Measurements from ENCODE around the gene FGFBP2.

Gene FGFBP2

DNA sequence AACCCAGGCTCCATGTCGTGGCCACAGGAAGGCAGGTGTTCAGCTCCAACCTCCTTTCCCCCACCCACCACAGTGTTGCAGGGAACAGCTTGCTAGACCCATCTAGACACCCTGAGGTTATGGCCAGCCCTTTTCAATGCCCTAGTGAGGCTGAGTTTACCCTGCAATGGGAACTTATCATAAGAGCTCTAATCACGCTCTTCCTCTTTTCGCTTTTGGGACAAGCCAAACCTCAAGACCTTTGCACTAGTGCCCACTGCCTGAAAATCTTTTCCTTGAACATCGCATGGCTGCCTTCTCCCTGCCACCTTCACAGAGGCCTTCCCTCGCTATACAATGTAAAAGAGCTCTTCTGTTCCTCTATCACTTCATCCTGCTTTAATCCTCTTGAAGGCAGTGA lies 2.4 kb upstream of the FGFBP2 start:
- no peak for DNase-seq

DNA sequence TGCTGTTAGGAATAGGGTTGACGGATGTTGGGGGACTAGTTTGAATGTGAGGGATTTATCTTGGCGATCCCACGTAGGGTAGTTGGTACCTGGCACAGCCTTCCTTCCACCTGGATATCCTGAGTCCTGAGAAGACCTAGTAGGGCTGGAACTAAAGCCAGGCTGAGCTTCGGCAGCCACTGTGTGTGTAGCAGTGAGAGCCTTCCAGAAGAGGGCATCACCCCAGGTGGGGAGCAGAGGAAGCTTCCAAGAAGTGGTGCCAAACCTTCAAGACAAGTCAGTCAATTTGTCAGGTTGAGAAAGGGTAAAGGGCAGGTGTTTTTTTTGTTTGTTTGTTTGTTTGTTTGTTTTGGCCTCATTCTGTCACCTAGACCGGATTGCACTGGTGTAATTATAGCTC lies 1.2 kb upstream of the FGFBP2 start:
- no peak for DNase-seq

DNA sequence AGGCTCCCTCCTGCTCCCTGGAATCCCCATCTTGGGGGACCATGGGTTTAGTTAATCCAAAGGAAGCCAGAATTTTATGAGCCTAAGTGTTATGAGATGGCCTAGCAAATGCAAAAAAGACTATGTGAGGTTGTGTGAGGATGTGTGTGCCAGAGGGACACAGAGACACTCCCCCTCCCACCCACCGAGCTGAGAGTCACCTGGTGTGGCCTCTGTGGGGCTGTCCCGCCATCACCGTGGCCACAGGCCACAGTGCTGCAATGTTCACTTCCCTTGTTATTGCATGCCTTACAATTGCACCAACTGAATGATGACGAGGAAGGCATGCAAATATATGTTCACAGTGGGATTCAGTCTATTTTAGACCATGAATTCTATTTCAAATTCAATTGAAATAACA lies 601 bp upstream of the FGFBP2 start:
- no peak for DNase-seq

DNA sequence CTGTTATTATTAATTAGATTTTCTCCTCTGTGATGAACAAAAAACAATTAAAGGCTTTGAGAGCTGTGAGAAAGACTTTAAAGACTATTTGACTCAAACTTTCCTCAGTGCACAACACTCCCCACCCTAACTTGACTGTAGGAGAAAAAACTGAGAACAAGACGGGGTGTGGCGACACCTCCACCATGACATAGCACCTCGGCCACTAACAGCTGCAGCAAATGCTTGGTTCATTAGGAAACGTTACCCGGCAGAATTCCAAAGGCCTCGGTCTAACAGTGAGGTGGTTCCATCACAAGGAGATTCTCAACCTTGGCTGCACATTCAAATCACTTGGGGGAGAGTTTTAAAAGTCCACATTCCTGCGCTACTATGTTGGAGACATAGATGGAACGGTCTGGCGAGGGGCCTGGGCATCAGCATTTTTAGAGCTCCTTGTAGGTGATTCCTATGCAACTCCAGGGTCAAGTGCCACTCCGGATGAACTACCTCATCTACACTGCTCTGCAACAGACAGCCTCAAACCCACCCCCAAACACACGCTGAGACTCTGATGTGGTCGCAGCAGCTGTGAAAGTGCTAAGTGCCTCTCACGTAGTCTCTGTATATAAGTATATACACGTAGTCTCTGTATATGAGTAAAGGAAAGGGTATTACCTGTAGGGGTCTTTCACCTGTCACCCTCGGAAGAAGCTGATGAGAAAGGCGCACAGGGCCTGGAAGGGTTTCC lies 1.0 kb downstream of the FGFBP2 start:
- DNase-seq: no peak

DNA sequence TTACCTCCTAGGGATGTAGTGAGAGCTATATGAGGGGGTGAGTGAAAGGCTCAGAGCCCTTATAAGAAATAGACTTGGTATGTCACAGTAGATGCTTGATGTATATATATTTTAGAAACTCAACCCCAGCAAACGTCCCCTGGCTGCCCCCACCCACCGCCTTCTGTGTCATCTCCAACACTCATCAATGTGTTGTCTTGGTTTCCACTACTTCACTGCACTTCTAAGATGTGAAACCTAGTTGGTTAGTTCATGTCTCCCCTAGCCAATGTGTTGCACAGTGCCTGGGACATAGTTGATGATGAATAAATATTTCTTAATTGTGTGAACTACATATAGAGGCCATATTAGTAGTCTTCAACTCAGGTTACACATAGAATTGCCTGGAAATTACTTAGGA lies 4.4 kb downstream of the FGFBP2 start:
- no peak for DNase-seq

DNA sequence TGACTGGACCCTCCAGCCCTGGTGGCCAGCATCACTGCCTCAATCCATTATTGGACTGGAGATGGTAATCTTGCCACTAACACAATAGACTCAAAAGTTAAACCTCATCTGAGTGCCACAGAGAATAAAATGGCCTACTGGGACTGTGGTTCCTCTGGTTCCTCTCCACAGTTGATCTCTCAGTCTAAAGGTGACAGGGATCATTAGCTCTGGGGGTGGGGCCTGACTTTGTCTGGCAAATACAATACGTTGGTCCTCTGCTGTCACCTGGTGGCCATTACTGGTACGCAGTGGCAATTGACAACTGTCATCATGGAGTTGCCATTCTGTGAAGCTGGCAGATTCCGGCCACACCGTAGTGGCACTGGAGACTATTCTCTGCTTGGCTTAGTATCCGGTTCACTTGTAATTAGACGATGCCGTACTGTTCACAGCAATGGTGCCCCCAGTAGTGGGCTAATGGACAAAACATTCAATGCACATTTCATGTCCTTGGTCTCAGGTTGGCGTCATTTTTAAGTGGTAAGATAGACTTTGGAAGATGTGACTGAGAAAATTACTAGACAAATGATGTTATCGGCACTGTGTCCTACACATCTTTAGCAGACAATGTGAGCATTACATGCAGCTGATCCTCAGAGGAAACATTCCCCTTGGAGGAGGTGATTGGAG lies 6.7 kb downstream of the FGFBP2 start:
- peak; percentile 32 to 73 for DNase-seq

DNA sequence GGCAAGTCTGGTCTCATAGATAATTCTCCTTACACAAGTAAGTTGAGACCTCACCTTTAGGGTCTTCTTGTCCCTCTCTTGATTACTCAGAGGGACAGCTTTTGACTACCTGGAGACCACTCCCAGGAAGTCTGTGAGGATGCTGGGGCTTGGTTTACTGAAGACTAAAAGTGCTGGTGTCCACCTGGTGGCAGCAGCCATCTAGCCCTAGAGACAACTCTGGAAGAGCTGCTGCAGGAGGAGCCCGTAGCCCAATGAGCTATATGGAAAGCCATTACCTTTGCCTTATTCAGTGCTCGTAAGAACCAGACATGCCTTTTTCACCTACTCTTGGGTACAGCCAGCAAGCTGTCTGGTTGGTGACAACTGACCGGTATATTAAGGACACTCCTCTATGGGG lies 7.3 kb downstream of the FGFBP2 start:
- DNase-seq: no peak

DNA sequence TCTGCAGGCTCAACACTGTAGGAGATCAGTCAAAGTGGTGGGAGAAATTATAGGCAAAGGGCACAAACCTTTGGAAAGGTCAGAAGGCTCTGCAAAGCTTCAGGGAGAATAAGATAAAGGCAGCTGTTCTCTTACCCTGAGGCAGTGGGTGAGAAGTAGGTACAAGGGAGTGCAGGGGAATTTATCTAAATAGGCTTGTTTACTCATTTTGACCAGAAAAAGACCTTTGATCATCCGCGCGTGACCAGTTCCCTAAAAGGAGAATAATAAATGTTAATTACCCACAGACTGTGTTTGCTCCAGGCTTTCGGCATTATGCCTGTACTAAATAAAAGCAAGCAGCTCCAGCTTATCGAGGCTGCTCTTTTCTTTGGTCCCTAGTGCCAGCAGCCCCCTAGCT lies 9.3 kb downstream of the FGFBP2 start:
- no peak for DNase-seq

DNA sequence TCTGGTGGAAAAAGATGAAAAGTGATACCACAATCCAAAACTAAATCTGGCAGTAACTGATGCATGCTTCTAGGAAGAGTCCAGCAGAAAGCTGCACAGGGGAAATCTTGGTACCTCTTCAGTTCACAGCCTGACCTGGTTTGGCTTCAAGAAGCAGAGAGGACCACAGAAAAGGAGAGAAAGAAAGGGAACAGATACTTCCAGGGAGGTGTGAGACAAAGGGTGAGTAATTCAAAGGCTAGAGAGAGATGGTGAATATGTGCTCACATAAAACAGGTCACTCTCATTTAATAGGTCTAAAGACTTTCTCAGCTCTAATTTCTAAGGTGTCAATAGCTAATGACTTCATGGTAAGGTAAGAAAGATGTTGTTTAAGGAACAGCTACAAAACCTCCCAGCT lies 11.2 kb downstream of the FGFBP2 start:
- DNase-seq: no peak

DNA sequence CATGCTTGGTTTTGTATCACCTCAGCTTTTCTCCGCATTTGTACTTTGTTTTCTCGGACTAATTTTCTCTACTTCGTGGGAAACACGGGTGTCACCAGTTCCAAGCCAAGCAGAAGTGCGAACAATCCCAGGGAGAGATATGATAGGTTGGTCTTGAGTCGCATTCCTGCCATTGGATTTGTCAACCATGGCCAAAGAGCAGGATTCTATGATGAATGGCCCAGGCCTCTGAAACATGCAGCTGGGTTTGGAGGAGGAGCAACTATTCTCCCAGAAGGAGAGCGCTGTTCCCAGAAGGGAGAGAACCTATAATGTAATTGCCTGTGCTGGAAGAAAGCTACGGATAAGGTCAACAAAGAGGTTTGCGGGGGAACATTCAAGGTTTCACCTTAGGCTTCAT lies 14.1 kb downstream of the FGFBP2 start:
- DNase-seq: no peak

DNA sequence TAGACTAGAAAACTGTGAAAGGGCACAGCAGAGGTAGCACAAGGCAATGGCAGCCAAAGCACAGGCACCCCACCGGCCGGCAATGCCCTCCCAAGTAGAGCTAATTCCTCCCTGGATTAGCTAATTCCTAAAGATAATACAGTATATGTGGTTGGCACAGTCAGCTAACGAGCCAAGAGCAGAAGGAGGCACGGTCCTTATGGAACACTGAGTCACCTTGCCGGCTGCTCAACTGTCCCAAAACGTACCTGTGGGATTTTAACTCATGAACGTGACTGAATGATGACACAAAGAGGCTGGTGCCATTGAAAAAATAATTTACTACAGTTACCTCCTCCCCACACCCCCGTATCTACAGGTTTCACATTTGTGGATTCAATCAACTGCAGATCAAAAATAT lies 15.3 kb downstream of the FGFBP2 start:
- DNase-seq: no peak

DNA sequence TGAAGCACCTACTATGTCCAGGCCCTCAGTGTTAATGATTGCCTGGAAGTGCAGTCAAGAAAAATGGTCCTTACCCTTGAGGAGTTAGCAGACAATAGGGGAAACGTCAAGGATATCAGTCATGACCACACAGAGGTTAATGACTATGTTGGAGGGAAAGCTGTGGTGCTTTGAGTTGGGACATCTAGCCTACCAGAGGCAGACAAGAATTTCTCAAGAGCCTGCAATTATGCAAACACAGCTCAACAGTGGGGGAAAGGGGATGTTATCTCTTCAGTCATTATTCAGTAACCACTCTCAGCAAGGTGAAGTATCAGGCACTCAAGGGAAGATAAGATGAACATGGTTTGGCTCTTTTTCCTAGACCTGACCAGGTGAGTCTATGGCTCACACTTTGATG lies 17.5 kb downstream of the FGFBP2 start:
- DNase-seq: no peak

DNA sequence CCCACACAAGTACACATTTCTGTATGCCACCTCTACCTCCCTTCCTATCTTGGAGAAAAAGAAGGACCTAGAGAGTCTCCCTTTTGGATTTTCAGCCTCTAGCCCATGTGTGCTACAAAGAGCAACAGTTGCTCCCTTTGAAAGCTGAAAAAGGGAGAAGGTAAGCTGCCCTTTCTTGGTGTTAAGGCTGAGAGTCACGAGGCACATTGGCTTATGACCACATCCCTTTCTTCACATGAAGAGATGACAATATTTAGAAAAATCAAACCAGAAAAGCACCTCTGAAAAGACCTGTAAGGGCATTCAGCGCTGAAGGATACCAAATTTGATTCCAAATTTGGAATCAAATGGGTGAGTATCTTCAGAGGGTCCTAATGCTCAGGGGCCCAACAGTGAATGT lies 18.1 kb downstream of the FGFBP2 start:
- no peak for DNase-seq

DNA sequence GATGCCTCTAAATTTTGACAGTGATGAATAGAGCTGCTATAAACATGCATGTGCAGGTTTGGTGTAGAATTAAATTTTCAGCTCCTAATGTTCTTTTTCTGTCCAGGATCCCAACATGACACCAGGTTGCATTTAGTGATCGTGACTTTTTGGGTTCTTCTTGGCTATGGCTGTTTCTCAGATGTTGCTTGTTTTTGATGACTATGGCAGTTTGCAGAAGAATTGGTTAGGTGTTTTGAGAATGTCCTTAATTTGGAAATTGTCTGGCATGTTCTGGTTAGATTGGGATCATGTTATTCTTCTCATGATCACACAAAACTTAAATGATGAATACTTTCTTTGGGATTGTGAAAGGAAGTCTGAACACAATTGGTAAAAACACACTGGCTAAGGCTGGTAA lies 20.7 kb downstream of the FGFBP2 start:
- no peak for DNase-seq

DNA sequence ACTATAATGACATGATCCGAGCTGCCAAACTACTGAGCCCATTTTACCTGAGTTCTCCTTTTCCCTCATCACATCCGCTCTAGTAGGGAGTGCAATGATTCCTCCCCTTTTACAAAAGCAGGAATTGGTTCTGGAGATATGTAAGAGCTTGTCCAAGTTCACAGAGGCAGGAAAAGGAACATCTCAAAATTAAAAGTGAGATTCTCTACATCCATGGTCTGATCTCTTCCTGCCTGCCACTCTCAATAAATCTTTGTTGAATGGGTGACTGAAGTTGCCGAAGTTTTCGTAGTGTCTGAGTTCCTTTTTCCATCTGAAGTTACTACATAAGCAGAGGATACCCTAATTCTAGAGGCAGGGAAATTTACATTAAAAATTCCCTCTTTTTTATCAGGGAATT lies 24.3 kb downstream of the FGFBP2 start, which contains the start of gene FGFBP1:
TSS of gene FGFBP1 (minus strand) at position 101 of the 400 bp plus-strand sequence. CDS start 2,108 bp downstream, outside the sequence.
- DNase-seq: no peak

DNA sequence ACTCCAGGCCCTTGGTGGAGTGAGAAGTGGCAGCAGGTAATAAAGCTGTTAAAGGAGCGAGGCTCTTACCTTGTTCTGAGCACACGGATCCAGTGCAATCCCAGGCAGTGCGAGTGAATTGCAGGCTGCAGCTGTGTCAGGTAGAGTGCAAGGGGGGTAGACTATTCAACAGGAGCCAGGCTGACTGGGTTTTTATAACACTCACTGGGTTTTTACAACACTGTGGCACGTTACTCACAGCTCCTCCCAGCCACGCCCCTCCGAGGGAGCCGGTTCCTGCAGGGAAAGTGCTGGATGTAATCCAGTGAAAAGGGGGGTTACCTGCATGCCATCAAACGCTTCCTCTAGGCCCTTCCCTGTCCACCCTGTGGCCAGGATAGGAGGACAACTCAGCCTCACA lies 24.8 kb downstream of the FGFBP2 start:
- no peak for DNase-seq

DNA sequence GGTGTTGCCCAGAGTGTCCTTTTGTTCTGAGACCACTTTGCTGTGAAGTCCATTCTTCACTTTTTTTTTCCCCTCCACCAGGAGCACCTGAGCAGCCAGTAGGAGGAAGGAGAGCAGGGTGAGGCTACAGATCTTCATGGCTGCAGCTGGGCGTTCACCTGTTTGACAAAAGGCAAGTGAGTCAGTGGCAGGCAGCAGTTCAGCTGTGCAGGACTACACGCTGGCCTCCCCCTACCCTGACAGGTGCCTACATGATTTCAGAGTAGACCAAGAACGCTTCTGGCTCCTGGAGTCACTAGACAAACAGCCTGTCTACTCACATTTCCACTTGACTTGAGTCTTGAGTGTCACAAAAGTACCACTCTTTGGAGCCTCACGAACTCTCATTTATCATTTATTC lies 26.5 kb downstream of the FGFBP2 start:
- DNase-seq: no peak

DNA sequence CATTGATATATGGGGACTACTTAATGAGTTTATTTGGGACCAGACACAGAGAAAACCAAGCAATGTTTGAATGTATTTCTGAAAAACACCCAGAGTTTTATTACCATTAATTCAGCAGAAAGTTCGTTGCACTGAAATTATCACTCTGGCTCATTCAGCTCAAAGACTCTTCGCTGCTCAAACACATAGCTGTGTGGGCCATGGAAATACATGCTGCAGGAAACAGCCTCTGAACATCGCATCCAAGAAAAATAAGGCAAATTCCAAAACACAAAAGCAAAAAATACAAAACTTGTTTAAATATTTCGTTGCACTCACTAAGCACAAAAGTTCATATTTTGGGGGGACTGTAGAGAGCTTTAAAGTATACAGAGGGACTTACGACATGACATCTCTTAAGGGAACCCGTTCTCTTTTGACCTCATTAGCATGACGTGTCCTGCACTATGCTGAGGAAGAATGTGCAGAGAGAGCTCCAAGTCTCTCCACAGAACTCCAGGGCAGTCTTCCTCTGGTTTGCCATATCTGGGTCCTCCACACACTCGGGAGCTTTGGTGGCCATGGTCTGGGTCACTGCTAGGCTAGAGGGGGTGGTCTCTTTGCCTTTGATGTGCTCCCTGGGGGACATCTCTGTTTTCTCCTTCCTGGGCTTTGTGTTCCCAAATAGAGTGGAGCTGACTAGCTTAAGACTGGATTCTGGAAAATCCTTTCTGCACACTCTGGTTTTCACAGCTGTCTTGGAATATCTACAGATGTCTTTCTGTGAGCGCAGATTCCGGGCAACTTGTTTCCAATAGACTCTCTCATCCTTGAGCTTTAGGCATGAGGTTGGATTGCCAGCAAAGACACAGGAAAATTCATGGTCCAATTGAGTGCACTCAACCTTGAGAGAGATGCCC lies 27.2 kb downstream of the FGFBP2 start:
- no peak for DNase-seq

DNA sequence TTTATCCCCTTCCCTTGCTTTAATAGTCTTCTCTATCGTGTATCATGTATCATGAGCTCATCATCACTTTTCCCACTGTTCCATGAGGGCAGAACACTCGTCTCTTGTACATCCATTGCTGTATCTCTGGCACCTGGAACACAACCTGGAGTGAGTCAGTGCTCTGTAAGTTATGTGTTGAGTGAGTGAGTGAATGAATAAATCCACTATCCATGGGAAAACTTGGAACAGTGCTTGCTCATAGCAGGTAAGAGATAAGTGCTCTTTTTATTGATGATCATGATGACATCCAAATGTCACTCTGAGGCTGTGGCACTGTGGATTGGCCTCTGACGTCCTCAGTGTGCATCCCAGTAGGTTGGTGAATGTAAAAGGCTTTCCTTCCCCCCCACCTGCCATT lies 28.7 kb downstream of the FGFBP2 start:
- no peak for DNase-seq

DNA sequence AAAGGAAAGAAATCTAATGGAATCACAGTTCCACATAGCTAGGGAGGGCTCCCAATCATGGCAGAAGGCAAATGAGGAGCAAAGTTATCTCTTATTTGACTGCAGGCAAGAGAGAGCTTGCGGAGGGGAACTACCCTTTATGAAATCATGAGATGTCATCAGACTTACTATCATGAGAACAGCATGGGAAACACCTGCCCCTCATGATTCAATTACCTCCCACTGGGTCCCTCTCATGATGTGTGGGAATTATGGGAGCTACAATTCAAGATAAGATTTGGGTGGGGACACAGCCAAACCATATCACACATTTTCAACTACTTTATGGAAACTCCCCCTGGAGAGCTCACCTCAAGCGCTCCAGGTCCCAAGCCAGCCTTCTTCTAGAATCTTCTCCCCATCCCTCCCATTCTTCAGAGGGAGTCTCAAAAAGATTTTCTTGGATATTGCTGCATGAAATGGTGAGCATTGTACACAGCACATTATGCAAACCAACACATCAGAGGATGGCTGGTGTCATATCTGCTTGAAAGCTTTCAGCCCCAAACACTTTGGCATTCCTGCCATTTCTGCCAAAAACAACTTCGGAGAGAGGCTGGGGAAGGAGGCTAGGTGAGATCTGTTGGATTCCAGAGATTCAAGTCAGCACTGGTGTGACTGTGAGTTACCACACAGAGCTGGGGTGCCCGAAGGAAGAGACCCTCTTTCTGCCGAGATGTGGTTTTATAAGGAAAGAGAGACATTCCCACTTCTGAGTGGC lies 31.3 kb downstream of the FGFBP2 start:
- DNase-seq: no peak

DNA sequence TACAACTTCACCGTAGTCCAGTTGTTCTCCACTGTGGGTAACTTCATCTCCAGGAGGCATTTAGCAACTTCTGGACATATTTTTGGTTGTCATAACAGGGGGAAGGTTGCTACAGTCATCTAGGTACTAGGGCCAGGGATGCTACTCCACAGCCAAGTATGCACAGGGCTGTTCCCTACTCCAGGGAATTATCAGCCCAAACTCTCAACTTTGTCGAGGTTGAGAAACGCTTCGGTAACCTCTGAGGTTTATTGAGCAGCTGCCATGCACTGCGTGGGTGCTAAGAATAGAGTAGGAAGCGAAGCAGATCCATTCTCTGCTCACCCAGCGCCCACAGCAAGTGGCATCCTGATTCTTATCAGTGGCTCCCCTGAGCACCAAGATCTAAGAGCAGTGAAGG lies 32.7 kb downstream of the FGFBP2 start:
- no peak for DNase-seq

DNA sequence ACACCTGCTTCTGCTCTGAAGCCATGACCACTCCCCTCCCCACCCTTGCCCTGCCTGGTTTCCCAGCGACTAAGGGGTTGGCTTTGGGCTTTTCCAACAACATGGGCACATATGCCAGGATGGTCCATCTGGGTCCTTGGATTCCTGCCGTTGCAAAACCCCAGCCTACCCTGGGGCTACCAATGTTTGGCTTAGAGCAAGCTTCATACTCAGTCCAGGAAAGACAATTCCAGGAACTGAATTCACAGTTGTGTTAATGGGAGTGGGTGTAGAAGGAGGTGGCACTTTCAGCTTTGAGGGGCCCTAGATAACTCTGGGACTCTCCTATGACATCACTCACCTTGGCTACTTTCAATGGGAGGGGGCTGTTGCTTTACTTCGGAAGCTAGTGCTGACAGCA lies 33.4 kb downstream of the FGFBP2 start:
- DNase-seq: no peak

DNA sequence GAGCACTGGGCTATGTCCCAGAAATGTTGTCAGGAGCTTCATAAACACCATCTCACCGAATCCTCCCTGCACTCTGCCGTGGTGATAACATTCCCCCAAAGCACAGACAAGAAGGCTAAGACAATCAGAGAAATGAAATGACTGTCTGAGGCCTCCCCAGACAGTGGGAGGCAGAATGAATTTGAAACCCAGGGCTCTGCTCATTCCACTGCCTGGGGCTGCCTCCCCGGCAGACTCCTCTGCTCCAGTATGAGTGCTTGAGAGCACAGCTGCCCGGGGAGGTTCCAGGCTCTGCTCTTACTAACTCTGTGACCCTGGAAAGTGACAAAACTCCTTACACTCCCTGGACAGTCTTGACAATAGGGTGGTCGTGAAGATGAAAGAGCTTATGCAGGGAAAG lies 34.1 kb downstream of the FGFBP2 start:
- no peak for DNase-seq

Measured in bone marrow (tissue), 2 donors.